H9 (cell line): Measurements from ENCODE around the gene SZRD1. TPM values are rescaled to one million over a fixed set of nuclear protein-coding genes. Genes with fewer than 3 reads are reported as not detected.

Experiments used
- DNase-seq: peaks from one replicate; pipeline ENCODE4 v3.0.0-alpha.2; 2017
- H2AFZ ChIP-seq: one replicate; pipeline ENCODE4 v1.6.1; 2013; ENCODE audit warnings: mild to moderate bottlenecking, low read length, control low read depth, moderate library complexity
- H2AK5ac ChIP-seq: 2 replicates; pipeline ENCODE4 v1.6.1; 2013; ENCODE audit warnings: low read length, control low read depth, mixed read lengths; ENCODE audit not compliant: insufficient read length
- H2BK120ac ChIP-seq: one replicate; pipeline ENCODE4 v1.6.1; 2013; ENCODE audit warnings: low read depth, mild to moderate bottlenecking, low read length, control low read depth, inconsistent platforms; ENCODE audit not compliant: poor library complexity, severe bottlenecking
- H2BK12ac ChIP-seq: 2 replicates; pipeline ENCODE4 v1.6.1; 2013; ENCODE audit warnings: low read length, control low read depth, mixed read lengths, low read depth; ENCODE audit not compliant: insufficient read length
- H2BK15ac ChIP-seq: 2 replicates; pipeline ENCODE4 v1.6.1; 2013; ENCODE audit warnings: low read depth, low read length, control low read depth
- H2BK20ac ChIP-seq: one replicate; pipeline ENCODE4 v1.6.1; 2013; ENCODE audit warnings: low read depth, mild to moderate bottlenecking, low read length, control low read depth, inconsistent platforms; ENCODE audit not compliant: poor library complexity, severe bottlenecking
- H2BK5ac ChIP-seq: 2 replicates; pipeline ENCODE4 v1.6.1; 2013; ENCODE audit warnings: low read length, control low read depth, mixed read lengths; ENCODE audit not compliant: insufficient read length
- H3K14ac ChIP-seq: 2 replicates; pipeline ENCODE4 v1.6.1; 2013; ENCODE audit warnings: low read length, control low read depth; ENCODE audit not compliant: insufficient read depth
- H3K18ac ChIP-seq: 2 replicates; pipeline ENCODE4 v1.6.1; 2013; ENCODE audit warnings: low read depth, mild to moderate bottlenecking, mixed read lengths, low read length, control low read depth; ENCODE audit not compliant: insufficient read length
- H3K23ac ChIP-seq: 2 replicates; pipeline ENCODE4 v1.6.1; 2013; ENCODE audit warnings: low read length, control low read depth, mixed read lengths, low read depth; ENCODE audit not compliant: insufficient read length
- H3K23me2 ChIP-seq: 2 replicates; pipeline ENCODE4 v1.6.1; 2013; ENCODE audit warnings: low read depth, mild to moderate bottlenecking, mixed read lengths, low read length, control low read depth; ENCODE audit not compliant: insufficient read length, poor library complexity, severe bottlenecking
- H3K27ac ChIP-seq: 2 replicates; pipeline ENCODE4 v1.5.1; 2013; ENCODE audit warnings: low read length, control low read depth, mixed read lengths, low read depth; ENCODE audit not compliant: insufficient read length
- H3K27me3 ChIP-seq: 2 replicates; pipeline ENCODE4 v1.6.1; 2013; ENCODE audit warnings: low read length, control low read depth, inconsistent platforms; ENCODE audit not compliant: insufficient read depth
- H3K4ac ChIP-seq: 2 replicates; pipeline ENCODE4 v1.6.1; 2013; ENCODE audit warnings: low read depth, mild to moderate bottlenecking, control low read depth, inconsistent platforms, low read length, moderate library complexity
- H3K4me1 ChIP-seq: 2 replicates; pipeline ENCODE4 v1.6.1; 2013; ENCODE audit warnings: low read length, control low read depth, inconsistent platforms; ENCODE audit not compliant: insufficient read depth
- H3K4me2 ChIP-seq: 2 replicates; pipeline ENCODE4 v1.6.1; 2013; ENCODE audit warnings: low read length, control low read depth, mixed read lengths; ENCODE audit not compliant: insufficient read length, insufficient read depth
- H3K56ac ChIP-seq: 2 replicates; pipeline ENCODE4 v1.6.1; 2013; ENCODE audit warnings: low read depth, mild to moderate bottlenecking, mixed read lengths, low read length, control low read depth; ENCODE audit not compliant: insufficient read length
- H3K79me1 ChIP-seq: 2 replicates; pipeline ENCODE4 v1.6.1; 2013; ENCODE audit warnings: low read depth, mild to moderate bottlenecking, moderate library complexity, low read length, control low read depth, inconsistent platforms; ENCODE audit not compliant: insufficient read depth, poor library complexity, severe bottlenecking
- H3K79me2 ChIP-seq: 2 replicates; pipeline ENCODE4 v1.6.1; 2013; ENCODE audit warnings: low read length, control low read depth, inconsistent platforms; ENCODE audit not compliant: insufficient read depth
- H3K9ac ChIP-seq: 2 replicates; pipeline ENCODE4 v1.6.1; 2013; ENCODE audit warnings: low read length, control low read depth, mixed read lengths; ENCODE audit not compliant: insufficient read length; ENCODE audit errors: extremely low read depth
- H3K9me3 ChIP-seq: one replicate; pipeline ENCODE4 v1.6.1; 2013; ENCODE audit warnings: low read depth, low read length, inconsistent platforms; ENCODE audit not compliant: control insufficient read depth
- H3T11ph ChIP-seq: one replicate; pipeline ENCODE4 v1.6.1; 2013; ENCODE audit warnings: mild to moderate bottlenecking, low read length, control low read depth, inconsistent platforms
- H4K20me1 ChIP-seq: one replicate; pipeline ENCODE4 v1.6.1; 2013; ENCODE audit not compliant: control insufficient read depth, insufficient read length, insufficient read depth
- H4K5ac ChIP-seq: 2 replicates; pipeline ENCODE4 v1.6.1; 2013; ENCODE audit warnings: low read depth, mild to moderate bottlenecking, mixed read lengths, low read length, control low read depth; ENCODE audit not compliant: insufficient read length
- H4K8ac ChIP-seq: replicated peaks from 2 replicates; pipeline ENCODE4 v1.6.1; 2013; ENCODE audit warnings: low read length, control low read depth, mixed read lengths, low read depth; ENCODE audit not compliant: insufficient read length
- H4K91ac ChIP-seq: 2 replicates; pipeline ENCODE4 v1.6.1; 2013; ENCODE audit warnings: low read depth, mild to moderate bottlenecking, moderate library complexity, mixed read lengths, low read length, control low read depth; ENCODE audit not compliant: insufficient read length
- H3K27ac Mint-ChIP-seq, 3 experiments: 2 replicates in 2 of 3; 3 replicates in 1 of 3; pipeline ENCODE4 v1.8.0; 2020 to 2021; ENCODE audit warnings: mixed read lengths in 3 of 3, mild to moderate bottlenecking in 1 of 3, moderate library complexity in 1 of 3
- H3K27me3 Mint-ChIP-seq: 2 replicates; pipeline ENCODE4 v1.8.0; 2021; ENCODE audit warnings: low read depth, mild to moderate bottlenecking, moderate library complexity, mixed read lengths
- H3K36me3 Mint-ChIP-seq, 3 experiments: 2 replicates in 2 of 3; 3 replicates in 1 of 3; pipeline ENCODE4 v1.8.0; 2020 to 2021; ENCODE audit warnings: low read depth in 3 of 3, mixed read lengths in 3 of 3; ENCODE audit not compliant: insufficient read depth in 1 of 3
- H3K4me1 Mint-ChIP-seq, 2 experiments: 2 replicates each; pipeline ENCODE4 v1.8.0; 2020; ENCODE audit warnings: mixed read lengths in 2 of 2
- H3K4me3 Mint-ChIP-seq, 2 experiments: 2 replicates in 1 of 2; 3 replicates in 1 of 2; pipeline ENCODE4 v1.8.0; 2020 to 2021; ENCODE audit warnings: mild to moderate bottlenecking in 2 of 2, mixed read lengths in 2 of 2, moderate library complexity in 1 of 2
- H3K9me3 Mint-ChIP-seq, 2 experiments: 2 replicates in 1 of 2; 3 replicates in 1 of 2; pipeline ENCODE4 v1.8.0; 2020; ENCODE audit warnings: mild to moderate bottlenecking in 2 of 2, mixed read lengths in 2 of 2, moderate library complexity in 1 of 2
- WGBS: extraction: QIAGEN DNeasy Blood & Tissue Kit; methylation state at CpG from one replicate; pipeline ENCODE4 v1.1.7; 2013; ENCODE audit warnings: missing lambda C conversion rate, low lambda C conversion rate, mixed read lengths; ENCODE audit not compliant: insufficient read length; ENCODE audit errors: extremely low coverage; 5-methylcytosine and 5-hydroxymethylcytosine counted together
- total RNA-seq: library from RNA; stranded (reverse); gene quantifications from 2 replicates; pipeline ENCODE4 v1.2.1, GENCODE V29; 2021
- TF ChIP-seq, protein P1 (sequence below): fragments of 200-600 bp; sonication (generic); conservative IDR thresholded peaks from 3 replicates; pipeline ENCODE4 v1.8.0; 2021; ENCODE audit warnings: antibody characterized with exemption, mild to moderate bottlenecking

Gene SZRD1
- total RNA-seq, 1 experiment from 2014 or later = 118 TPM

DNA sequence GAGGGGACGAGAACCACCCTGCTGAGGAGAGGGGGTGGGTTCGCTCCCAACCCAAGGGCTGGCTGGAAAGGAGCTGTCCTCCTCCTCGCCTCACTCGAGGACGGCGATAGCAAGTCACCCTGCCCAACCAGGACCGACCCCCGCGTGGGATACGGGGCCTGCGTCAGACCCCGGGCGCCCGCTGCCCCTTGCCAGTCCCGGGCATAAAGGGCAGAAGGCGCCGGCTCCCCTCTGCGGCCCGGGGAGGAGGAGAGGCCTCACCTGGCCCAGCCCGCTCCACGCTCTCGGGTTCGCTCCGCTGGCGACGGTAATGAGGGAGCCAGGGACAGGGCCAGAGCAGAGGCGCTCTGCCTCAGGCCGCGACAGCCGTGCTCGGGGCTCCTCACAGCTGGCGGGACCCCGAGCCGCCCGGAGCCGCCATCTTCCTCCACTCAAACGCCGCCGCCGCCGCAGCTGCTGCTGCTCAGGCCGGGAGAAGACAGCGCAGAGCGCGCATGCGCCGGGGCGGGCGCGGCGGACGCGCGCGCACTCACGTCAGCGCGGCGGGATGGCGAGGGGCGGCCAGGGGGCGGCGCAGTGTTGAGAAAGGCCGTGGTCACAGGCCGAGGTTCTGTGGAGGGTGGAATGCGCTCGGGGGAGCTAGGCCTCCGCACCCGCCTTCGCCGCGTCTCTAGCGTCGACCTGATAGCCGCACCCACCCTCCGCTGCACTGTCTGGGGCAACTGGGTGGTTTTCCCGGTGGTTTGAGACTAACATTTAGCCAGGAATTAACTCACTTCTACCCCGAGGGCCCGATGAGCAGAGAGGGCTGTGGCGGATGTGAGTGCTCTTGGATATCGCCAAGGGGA lies 14.8 kb upstream of the SZRD1 start, which contains the start of gene FBXO42:
FBXO42 (minus strand) TSS at position 487 of the 848 bp plus-strand sequence. CDS start 37,062 bp downstream, outside the sequence.
- peak; percentile 95 for DNase-seq
- H3K27me3 ChIP-seq = no peaks in the 10 kb centered on the region
- no peak within 1 kb of the TSS for H4K5ac ChIP-seq
- no peak within 1 kb of the TSS for H3T11ph ChIP-seq
- no peak within 1 kb of the TSS for H2AFZ ChIP-seq
- H3K27me3 Mint-ChIP-seq = no peaks in the 10 kb centered on the region
- H2AK5ac ChIP-seq = no peak within 1 kb of the TSS
- H3K36me3 Mint-ChIP-seq = no peaks in the 10 kb centered on the region
- peak within 1 kb of the TSS; percentile 89 for H3K9ac ChIP-seq
- no peaks in the 10 kb centered on the region for H3K9me3 Mint-ChIP-seq
- peak within 1 kb of the TSS; percentile 90 for H3K18ac ChIP-seq
- peak within 1 kb of the TSS; percentile 92 to 94 for H3K4me3 Mint-ChIP-seq
- H3K4me1 Mint-ChIP-seq = peaks cover 17 to 19% of the 10 kb centered on the region in 2 experiments
- no peak within 1 kb of the TSS for H3K27ac ChIP-seq
- no peak within 1 kb of the TSS for H2BK20ac ChIP-seq
- peak within 1 kb of the TSS; percentile 98 for H3K4me2 ChIP-seq
- peak within 1 kb of the TSS; percentile 2; the same call in 1 of the 2 replicates for H3K14ac ChIP-seq
- no peak within 1 kb of the TSS for H3K23ac ChIP-seq
- H3K23me2 ChIP-seq = peaks cover 11% of the 10 kb centered on the region
- H2BK5ac ChIP-seq = no peak within 1 kb of the TSS
- H3K79me2 ChIP-seq = peaks cover 9% of the 10 kb centered on the region; the same call in 1 of the 2 replicates
- H4K8ac ChIP-seq = no peak within 1 kb of the TSS
- no peak within 1 kb of the TSS for H3K4ac ChIP-seq
- no peaks in the 10 kb centered on the region for H3K9me3 ChIP-seq
- no peak within 1 kb of the TSS for H3K56ac ChIP-seq
- no peak within 1 kb of the TSS for H2BK120ac ChIP-seq
- no peak within 1 kb of the TSS for H2BK15ac ChIP-seq
- TF ChIP-seq, protein P1, sequence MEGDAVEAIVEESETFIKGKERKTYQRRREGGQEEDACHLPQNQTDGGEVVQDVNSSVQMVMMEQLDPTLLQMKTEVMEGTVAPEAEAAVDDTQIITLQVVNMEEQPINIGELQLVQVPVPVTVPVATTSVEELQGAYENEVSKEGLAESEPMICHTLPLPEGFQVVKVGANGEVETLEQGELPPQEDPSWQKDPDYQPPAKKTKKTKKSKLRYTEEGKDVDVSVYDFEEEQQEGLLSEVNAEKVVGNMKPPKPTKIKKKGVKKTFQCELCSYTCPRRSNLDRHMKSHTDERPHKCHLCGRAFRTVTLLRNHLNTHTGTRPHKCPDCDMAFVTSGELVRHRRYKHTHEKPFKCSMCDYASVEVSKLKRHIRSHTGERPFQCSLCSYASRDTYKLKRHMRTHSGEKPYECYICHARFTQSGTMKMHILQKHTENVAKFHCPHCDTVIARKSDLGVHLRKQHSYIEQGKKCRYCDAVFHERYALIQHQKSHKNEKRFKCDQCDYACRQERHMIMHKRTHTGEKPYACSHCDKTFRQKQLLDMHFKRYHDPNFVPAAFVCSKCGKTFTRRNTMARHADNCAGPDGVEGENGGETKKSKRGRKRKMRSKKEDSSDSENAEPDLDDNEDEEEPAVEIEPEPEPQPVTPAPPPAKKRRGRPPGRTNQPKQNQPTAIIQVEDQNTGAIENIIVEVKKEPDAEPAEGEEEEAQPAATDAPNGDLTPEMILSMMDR = peak; percentile 56; the same call in 2 of the 3 replicates
- peak within 1 kb of the TSS; percentile 70 to 94 (median 82) for H3K27ac Mint-ChIP-seq
- H4K20me1 ChIP-seq = no peaks in the 10 kb centered on the region
- H3K79me1 ChIP-seq = peaks cover 4% of the 10 kb centered on the region
- no peak within 1 kb of the TSS for H4K91ac ChIP-seq
- no peak within 1 kb of the TSS for H2BK12ac ChIP-seq
- H3K4me1 ChIP-seq = no peaks in the 10 kb centered on the region
- no CpG with 5 or more reads among the region's 81 CpGs for WGBS
